ENCODE measurements around the gene UGCG. TPM values are rescaled to one million over a fixed set of nuclear protein-coding genes. Genes with fewer than 3 reads are reported as not detected.
A peak's percentile ranks its signal among the peaks of the same experiment; 100 is the strongest.

The UGCG gene
- total and polyA plus RNA-seq, 2 of the 8 experiments (the other 6 are each of a cell fraction or from before 2014, with no cell fraction given): 14.9 to 34.0 TPM

DNA sequence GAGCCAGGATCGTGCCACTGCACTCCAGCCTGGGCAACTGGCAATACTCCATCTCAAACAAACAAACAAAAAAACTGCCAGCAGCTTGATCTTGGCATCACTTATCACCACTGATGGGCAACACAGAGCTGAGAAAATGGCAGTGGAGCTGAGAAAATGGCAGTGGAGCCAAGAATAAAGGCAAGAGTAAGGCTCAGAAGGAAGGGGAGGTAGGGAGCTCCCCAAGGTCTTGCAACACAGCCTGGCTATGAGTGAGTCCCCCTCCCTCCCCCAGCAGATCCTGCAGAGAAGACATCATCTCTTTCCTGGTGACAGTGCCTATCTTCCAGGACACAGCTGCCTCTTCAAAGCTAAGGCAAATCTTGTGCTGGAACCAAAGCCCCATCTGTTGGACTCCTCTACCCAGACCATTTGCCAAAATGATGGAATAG, 70.3 kb downstream of the UGCG start:
- POLR2A ChIA-PET (ENCODE audit: partially characterized antibody): no interaction called here
- WGBS, 2 experiments (ENCODE audit: extremely low coverage in 1 of 2, insufficient coverage in 1 of 2, insufficient read length in 1 of 2, insufficient replicate concordance in 2 of 2, low coverage in 1 of 2, low lambda C conversion rate in 2 of 2, missing lambda C conversion rate in 1 of 2): 85% methylated on average over 1 of the region's 1 CpG; no CpG with 5 or more reads in 1 of the 2 experiments
- H3K23ac ChIP-seq (ENCODE audit: insufficient read length): no peak overlapping the region
- H2BK12ac ChIP-seq (ENCODE audit: low read depth, low read length): no peak overlapping the region
- no peak overlapping the region for H3K4ac ChIP-seq (replicated peaks; ENCODE audit: insufficient read length, low read depth, low read length)
- 0 out of 2 replicates have a peak overlapping the region, but pooled peaks have one; percentile 29 for H2AFZ ChIP-seq (ENCODE audit: low read length)
- DNase-seq (ENCODE audit: low read depth in 1 of 2, low spot score in 2 of 2): no peak
- no peak overlapping the region for H2BK20ac ChIP-seq (ENCODE audit: low read length)
- no peak overlapping the region for H2BK120ac ChIP-seq (replicated peaks; ENCODE audit: low read depth, low read length)
- no peaks in the 10 kb centered on the region for H3K27me3 ChIP-seq (replicated peaks in 1 of 4; ENCODE audit: control insufficient read depth in 3 of 4, extremely low read depth in 1 of 4, insufficient read depth in 3 of 4, low read length in 3 of 4)
- FAIRE-seq: no peak
- no peaks in the 10 kb centered on the region for H3K4me1 ChIP-seq (replicated peaks in 1 of 4; ENCODE audit: control insufficient read depth in 3 of 4, insufficient read depth in 4 of 4, low read length in 3 of 4)
- no peak overlapping the region for H2BK5ac ChIP-seq (ENCODE audit: low read depth, low read length)
- no peak overlapping the region for H3K18ac ChIP-seq (ENCODE audit: extremely low read depth, low read length)
- no peaks in the 10 kb centered on the region for H3K79me1 ChIP-seq (ENCODE audit: low read depth, low read length)
- no peaks in the 10 kb centered on the region; the same call in 1 of the 2 replicates for H3K23me2 ChIP-seq (ENCODE audit: low read depth, low read length)
- H2BK15ac ChIP-seq (ENCODE audit: low read length): no peak overlapping the region
- no peak overlapping the region for H3K27ac ChIP-seq (ENCODE audit: low read depth, low read length)
- no peak overlapping the region for H4K91ac ChIP-seq (replicated peaks; ENCODE audit: insufficient read length, low read length)
- H3K9me3 ChIP-seq (ENCODE audit: insufficient read depth in 2 of 2, low read depth in 1 of 2, low read length in 1 of 2): no peaks in the 10 kb centered on the region
- TF ChIP-seq RNF2 (IDR thresholded peaks at IDR 0.05; ENCODE audit: borderline replicate concordance, low read depth, low read length, missing control alignments, poor library complexity, severe bottlenecking): no peak
- no peak for TF ChIP-seq YY1 (IDR thresholded peaks at IDR 0.05; ENCODE audit: low read depth, low read length)
- TF ChIP-seq TCF12 (IDR thresholded peaks at IDR 0.05; ENCODE audit: low read depth, low read length): no peak
- no peak overlapping the region for H3K14ac ChIP-seq (ENCODE audit: insufficient read length)
- CTCF ChIA-PET (ENCODE audit: partially characterized antibody): interaction anchor here (1.5 kb wide), 1 partner anchor 108 kb away, joined by 4 read pairs; no protein-coding TSS in a partner anchor
- H3K4me2 ChIP-seq (ENCODE audit: insufficient read depth in 1 of 2, low read depth in 2 of 2, low read length in 2 of 2): no peak overlapping the region
- H3K36me3 ChIP-seq (ENCODE audit: control insufficient read depth in 2 of 4, insufficient read depth in 4 of 4, low read length in 3 of 4): no peaks in the 10 kb centered on the region; a peak in 1 of 8 replicates
- H3K4me3 ChIP-seq (ENCODE audit: extremely low read depth in 1 of 4, insufficient read depth in 2 of 4, low read depth in 3 of 4, low read length in 4 of 4): no peak overlapping the region
- H3K9ac ChIP-seq (replicated peaks in 1 of 4; ENCODE audit: extremely low read depth in 1 of 4, low read depth in 3 of 4, low read length in 3 of 4): no peak overlapping the region
- no peak overlapping the region for H4K8ac ChIP-seq (ENCODE audit: extremely low read depth, insufficient read depth, low read length)
- no peak overlapping the region for H4K5ac ChIP-seq (ENCODE audit: insufficient read length, low read depth, low read length)
- no peaks in the 10 kb centered on the region for H3K79me2 ChIP-seq (ENCODE audit: control insufficient read depth in 1 of 2, insufficient read depth in 2 of 2, low read length in 2 of 2)
- no peak overlapping the region for H3K56ac ChIP-seq (replicated peaks; ENCODE audit: insufficient read length, low read depth, low read length)
- H2AK5ac ChIP-seq (ENCODE audit: low read depth, low read length): no peak overlapping the region
- H4K20me1 ChIP-seq (replicated peaks in 1 of 2; ENCODE audit: control insufficient read depth in 1 of 2, insufficient read depth in 2 of 2, low read length in 2 of 2): no peaks in the 10 kb centered on the region

Data from H1 (cell line).